GM21786 (cell line): ENCODE results near the gene CYP3A7.
"Not testable (repeated sequence)": the region's sequence is repeated elsewhere in the genome, so short reads cannot be mapped to it uniquely, and the experiment has no call there.

Experiments used
- ATAC-seq: cut with Tn5 transposase; IDR thresholded peaks from one replicate; pipeline ENCODE4 v1.9.1; 2021; ENCODE audit not compliant: unreplicated experiment

CYP3A7 gene

GRCh38 chr7:99709838-99710578 is 25.0 kb downstream of the CYP3A7 start:
- ATAC-seq: no peak

- ATAC-seq: no peak
Observed at GRCh38 chr7:99709260-99709659, 25.7 kb downstream of the CYP3A7 start.

DNA sequence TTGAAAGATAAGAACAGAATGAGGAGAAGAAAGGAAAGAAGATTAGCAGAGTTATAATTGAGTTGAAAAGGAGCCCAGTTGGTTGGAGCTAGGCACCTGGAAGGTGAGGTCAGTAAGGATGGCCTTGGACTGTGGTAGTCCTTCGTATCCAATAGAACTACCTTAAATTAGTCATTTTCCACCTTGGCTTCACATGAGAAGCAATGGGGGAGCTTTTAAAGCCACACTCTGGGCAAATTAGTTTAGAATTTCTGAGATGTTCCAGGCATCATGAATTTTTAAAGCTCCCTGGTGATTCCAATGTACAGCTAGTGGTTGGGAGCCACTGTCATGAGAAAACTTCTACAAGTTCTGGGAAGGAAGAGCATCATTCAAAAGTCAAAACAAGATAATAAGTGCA is 27.9 kb downstream of the CYP3A7 start:
- no peak for ATAC-seq

DNA sequence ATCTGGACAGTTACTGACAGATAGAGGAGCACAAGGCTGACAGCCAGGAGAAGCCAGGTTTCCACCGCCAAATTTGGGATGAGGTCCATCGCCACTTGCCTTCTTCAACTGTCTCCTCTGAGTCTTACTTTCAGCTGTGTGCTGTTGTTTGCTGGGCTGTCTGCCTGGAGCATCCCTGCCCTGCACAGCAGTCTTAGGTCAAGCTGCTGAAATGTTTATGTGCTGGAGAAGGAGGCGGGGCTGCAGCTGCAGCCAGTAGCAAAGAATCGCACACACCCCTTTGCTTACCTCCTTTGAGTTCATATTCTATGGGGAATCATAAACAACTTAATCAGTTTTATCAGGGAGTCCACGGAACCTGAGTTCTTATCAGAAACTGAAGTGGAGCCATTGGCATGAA is 35.0 kb downstream of the CYP3A7 start:
- no peak for ATAC-seq

- not testable (repeated sequence) for ATAC-seq
Observed at GRCh38 chr7:99698867-99699730, 35.9 kb downstream of the CYP3A7 start.

GRCh38 chr7:99694912-99695304 is 40.1 kb downstream of the CYP3A7 start:
- no peak for ATAC-seq

DNA sequence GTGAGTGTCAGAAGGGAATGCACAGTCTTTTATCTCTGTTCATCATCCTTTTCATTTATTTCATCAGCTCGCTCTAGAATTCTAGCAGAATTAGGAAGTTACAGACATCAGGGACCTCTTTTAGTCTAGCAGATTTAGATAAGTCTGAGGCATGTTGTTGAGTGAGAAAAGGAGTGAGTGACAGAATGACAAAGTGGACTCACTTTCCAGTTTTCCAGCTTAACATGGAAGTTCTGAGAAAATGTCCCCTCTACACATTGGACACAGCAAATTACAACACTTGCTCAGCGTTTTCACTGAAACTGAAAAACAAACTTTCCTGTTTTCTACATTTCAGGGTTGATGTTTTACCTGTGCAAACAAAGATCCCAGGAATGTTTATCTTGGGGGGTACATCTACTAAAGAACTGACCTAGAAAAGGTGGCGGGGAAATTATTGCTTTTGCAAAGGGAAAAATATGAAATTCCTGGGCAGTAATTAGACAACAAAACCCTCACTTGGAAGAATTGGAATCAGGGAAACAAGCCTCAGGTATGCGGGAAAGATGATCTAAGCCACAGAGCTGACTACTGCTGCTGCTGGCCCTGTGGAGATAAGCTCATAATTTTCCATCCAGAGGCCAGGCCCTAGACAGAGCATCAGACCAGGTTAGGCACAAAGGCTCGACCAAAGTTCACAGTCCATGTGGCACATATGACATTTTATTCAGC is 40.6 kb downstream of the CYP3A7 start:
- no peak for ATAC-seq

- ATAC-seq: no peak
Observed at GRCh38 chr7:99693427-99694200, 41.4 kb downstream of the CYP3A7 start.

DNA sequence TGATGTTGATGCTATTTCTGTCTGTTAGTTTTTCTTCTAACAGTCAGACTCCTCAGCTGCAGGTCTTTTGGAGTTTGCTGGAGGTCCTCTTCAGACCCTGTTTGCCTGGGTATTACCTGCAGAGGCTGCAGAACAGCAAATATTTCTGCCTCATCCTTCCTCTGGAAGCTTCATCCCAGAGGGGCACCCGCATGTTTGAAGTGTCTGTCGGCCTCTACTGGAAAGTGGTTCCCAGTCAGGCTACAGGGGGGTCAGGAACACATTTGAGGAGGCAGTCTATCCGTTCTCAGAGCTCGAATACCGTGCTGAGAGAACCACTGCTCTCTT is 41.9 kb downstream of the CYP3A7 start:
- no peak for ATAC-seq

GRCh38 chr7:99692563-99692962 is 42.4 kb downstream of the CYP3A7 start:
- ATAC-seq: not testable (repeated sequence)

GRCh38 chr7:99691658-99692057 is 43.3 kb downstream of the CYP3A7 start:
- ATAC-seq: not testable (repeated sequence)

GRCh38 chr7:99690918-99691317 is 44.1 kb downstream of the CYP3A7 start:
- ATAC-seq: not testable (repeated sequence)

DNA sequence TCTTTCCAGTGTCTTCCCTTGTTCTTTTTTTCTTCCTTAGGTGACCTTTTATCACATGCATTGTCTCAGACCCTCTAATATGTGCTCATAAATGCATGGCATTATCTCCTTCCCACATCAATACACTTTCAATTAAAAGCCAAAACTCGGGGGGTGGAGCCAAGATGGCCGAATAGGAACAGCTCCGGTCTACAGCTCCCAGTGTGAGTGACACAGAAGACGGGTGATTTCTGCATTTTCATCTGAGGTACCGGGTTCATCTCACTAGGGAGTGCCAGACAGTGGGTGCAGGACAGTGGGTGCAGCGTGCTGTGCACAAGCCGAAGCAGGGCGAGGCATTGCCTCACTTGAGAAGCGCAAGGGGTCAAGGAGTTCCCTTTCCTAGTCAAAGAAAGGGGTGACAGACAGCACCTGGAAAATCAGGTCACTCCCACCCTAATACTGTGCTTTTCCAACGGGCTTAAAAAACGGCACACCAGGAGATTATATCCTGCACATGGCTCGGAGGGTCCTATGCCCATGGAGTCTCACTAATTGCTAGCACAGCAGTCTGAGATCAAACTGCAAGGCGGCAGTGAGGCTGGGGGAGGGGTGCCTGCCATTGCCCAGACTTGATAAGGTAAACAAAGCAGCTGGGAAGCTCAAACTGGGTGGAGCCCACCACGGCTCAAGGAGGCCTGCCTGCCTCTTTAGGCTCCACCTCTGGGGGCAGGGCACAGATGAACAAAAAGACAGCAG is 49.0 kb downstream of the CYP3A7 start:
- ATAC-seq: not testable (repeated sequence)

DNA sequence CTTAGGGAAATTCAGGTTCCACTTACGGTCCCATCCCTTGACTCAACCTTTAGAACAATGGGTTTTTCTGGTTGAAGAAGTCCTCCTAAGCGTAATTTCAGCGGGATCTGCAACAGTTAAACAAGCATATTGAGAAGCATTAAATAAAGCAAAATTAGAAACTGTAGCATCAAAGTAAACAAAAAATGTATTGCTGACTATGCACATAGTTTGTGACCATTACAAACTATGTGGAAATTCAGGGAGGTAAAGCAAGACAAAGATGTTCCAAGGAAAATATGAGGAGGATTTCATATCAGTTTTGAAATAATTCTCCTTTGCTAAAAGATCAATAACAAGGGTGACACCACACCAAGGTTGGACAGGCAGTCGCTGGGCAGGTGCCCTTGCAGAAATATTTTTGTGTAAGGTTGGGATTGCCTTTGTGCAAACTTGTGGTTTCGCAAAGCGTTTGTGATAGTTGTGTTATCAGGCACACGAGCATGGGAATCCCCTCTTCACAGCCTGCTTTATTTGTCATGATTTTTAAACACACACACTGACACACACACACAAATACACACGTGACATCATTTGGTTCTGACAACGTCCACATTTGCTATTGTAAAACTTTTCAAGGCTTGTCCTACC is 49.8 kb downstream of the CYP3A7 start:
- ATAC-seq: no peak

DNA sequence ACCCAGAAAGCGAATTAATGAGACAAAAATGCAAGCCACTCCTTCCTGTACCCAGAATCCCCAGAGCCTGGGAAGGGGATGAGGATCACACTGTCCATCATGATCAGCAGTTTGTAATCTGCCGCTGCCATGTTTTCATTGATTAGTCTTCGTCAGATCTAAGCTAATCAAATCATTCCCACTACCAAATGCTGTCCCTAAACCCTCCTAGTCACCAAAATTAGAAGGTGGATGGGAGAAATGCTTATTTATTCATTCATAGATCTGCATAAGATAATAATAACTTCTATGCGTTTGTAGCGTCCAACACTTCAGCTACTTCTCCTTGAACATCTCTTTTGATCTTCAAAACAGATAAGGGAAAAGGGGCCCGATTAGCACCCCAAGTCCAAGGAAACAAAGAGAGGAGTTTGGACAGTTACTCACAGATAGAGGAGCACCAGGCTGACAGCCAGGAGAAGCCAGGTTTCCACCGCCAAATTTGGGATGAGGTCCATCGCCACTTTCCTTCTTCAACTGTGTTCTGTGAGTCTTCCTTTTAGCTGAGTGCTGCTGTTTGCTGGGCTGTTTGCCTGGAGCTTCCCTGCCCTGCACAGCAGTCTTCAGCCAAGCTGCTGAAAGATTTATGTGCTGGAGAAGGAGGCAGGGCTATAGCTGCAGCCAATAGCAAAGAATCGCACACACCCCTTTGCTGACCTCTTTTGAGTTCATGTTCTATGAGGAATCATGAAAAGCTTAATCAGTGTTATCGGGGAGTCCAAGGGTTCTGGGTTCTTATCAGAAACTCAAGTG is 55.4 kb downstream of the CYP3A7 start, which contains the start of gene CYP3A5:
TSS of gene CYP3A5 (minus strand) at position 597 of the 792 bp plus-strand sequence. CDS start at position 497, 100 bp downstream.
- ATAC-seq: no peak

GRCh38 chr7:99679032-99679399 is 56.0 kb downstream of the CYP3A7 start:
- no peak for ATAC-seq

DNA sequence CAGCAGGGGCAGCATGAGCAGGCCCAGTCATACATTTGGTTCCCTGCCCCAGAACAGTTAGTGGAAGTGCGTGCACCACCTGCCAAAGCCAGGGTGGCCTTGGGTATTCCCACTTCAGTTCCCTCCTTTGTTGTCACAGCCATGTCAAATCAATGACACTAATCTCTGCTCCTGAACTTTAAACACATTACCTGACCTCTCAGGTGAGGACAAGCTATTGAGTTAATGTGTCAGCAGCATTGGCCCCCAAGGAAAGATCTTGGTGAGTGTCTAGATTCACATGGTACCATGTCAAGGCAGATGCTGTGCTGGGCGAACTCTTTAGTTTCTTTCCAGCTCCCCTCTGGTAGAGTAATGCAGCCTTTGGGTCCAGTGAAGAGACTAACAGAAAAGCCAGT is 57.3 kb downstream of the CYP3A7 start:
- no peak for ATAC-seq

DNA sequence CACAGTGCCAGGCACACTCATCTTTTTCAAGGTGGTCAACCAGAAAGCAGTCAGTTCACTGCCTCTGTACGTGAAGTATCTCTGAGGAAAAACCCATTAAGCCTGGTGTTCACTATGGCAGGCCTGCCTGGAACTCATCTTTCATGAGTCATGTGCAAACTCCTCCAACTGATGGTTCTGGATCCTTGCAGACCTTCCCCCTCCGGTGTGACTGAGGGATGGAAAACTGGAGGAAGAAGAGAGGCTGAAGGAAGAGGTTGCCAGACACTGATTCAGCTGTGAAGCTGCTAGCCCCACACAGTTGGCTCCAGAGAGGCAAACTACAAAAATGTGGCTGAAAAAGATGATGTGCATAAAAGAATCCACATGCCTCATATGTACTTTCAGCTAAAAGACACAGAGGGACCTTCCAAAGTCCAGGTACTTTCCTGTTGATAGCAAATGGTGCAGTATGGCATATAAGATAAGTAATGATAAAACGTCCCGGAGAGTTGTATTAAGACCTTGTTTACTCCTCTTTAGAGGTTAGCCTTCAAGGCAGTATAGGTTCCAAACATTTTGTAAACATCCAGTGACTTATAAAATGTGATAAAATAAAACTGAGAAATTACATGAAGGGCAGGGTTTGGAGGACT is 57.9 kb downstream of the CYP3A7 start:
- no peak for ATAC-seq
